H9 (cell line): Measurements from ENCODE around the gene HS6ST3. TPM values are rescaled to one million over a fixed set of nuclear protein-coding genes. Genes with fewer than 3 reads are reported as not detected.

Experiments used
- DNase-seq: peaks from one replicate; pipeline ENCODE4 v3.0.0-alpha.2; 2017
- H2AFZ ChIP-seq: one replicate; pipeline ENCODE4 v1.6.1; 2013; ENCODE audit warnings: mild to moderate bottlenecking, low read length, control low read depth, moderate library complexity
- H2AK5ac ChIP-seq: 2 replicates; pipeline ENCODE4 v1.6.1; 2013; ENCODE audit warnings: low read length, control low read depth, mixed read lengths; ENCODE audit not compliant: insufficient read length
- H2BK120ac ChIP-seq: one replicate; pipeline ENCODE4 v1.6.1; 2013; ENCODE audit warnings: low read depth, mild to moderate bottlenecking, low read length, control low read depth, inconsistent platforms; ENCODE audit not compliant: poor library complexity, severe bottlenecking
- H2BK12ac ChIP-seq: 2 replicates; pipeline ENCODE4 v1.6.1; 2013; ENCODE audit warnings: low read length, control low read depth, mixed read lengths, low read depth; ENCODE audit not compliant: insufficient read length
- H2BK15ac ChIP-seq: 2 replicates; pipeline ENCODE4 v1.6.1; 2013; ENCODE audit warnings: low read depth, low read length, control low read depth
- H2BK20ac ChIP-seq: one replicate; pipeline ENCODE4 v1.6.1; 2013; ENCODE audit warnings: low read depth, mild to moderate bottlenecking, low read length, control low read depth, inconsistent platforms; ENCODE audit not compliant: poor library complexity, severe bottlenecking
- H2BK5ac ChIP-seq: 2 replicates; pipeline ENCODE4 v1.6.1; 2013; ENCODE audit warnings: low read length, control low read depth, mixed read lengths; ENCODE audit not compliant: insufficient read length
- H3K14ac ChIP-seq: 2 replicates; pipeline ENCODE4 v1.6.1; 2013; ENCODE audit warnings: low read length, control low read depth; ENCODE audit not compliant: insufficient read depth
- H3K18ac ChIP-seq: 2 replicates; pipeline ENCODE4 v1.6.1; 2013; ENCODE audit warnings: low read depth, mild to moderate bottlenecking, mixed read lengths, low read length, control low read depth; ENCODE audit not compliant: insufficient read length
- H3K23ac ChIP-seq: 2 replicates; pipeline ENCODE4 v1.6.1; 2013; ENCODE audit warnings: low read length, control low read depth, mixed read lengths, low read depth; ENCODE audit not compliant: insufficient read length
- H3K23me2 ChIP-seq: 2 replicates; pipeline ENCODE4 v1.6.1; 2013; ENCODE audit warnings: low read depth, mild to moderate bottlenecking, mixed read lengths, low read length, control low read depth; ENCODE audit not compliant: insufficient read length, poor library complexity, severe bottlenecking
- H3K27ac ChIP-seq: 2 replicates; pipeline ENCODE4 v1.5.1; 2013; ENCODE audit warnings: low read length, control low read depth, mixed read lengths, low read depth; ENCODE audit not compliant: insufficient read length
- H3K27me3 ChIP-seq: 2 replicates; pipeline ENCODE4 v1.6.1; 2013; ENCODE audit warnings: low read length, control low read depth, inconsistent platforms; ENCODE audit not compliant: insufficient read depth
- H3K4ac ChIP-seq: 2 replicates; pipeline ENCODE4 v1.6.1; 2013; ENCODE audit warnings: low read depth, mild to moderate bottlenecking, control low read depth, inconsistent platforms, low read length, moderate library complexity
- H3K4me1 ChIP-seq: 2 replicates; pipeline ENCODE4 v1.6.1; 2013; ENCODE audit warnings: low read length, control low read depth, inconsistent platforms; ENCODE audit not compliant: insufficient read depth
- H3K4me2 ChIP-seq: 2 replicates; pipeline ENCODE4 v1.6.1; 2013; ENCODE audit warnings: low read length, control low read depth, mixed read lengths; ENCODE audit not compliant: insufficient read length, insufficient read depth
- H3K56ac ChIP-seq: 2 replicates; pipeline ENCODE4 v1.6.1; 2013; ENCODE audit warnings: low read depth, mild to moderate bottlenecking, mixed read lengths, low read length, control low read depth; ENCODE audit not compliant: insufficient read length
- H3K79me1 ChIP-seq: 2 replicates; pipeline ENCODE4 v1.6.1; 2013; ENCODE audit warnings: low read depth, mild to moderate bottlenecking, moderate library complexity, low read length, control low read depth, inconsistent platforms; ENCODE audit not compliant: insufficient read depth, poor library complexity, severe bottlenecking
- H3K79me2 ChIP-seq: 2 replicates; pipeline ENCODE4 v1.6.1; 2013; ENCODE audit warnings: low read length, control low read depth, inconsistent platforms; ENCODE audit not compliant: insufficient read depth
- H3K9ac ChIP-seq: 2 replicates; pipeline ENCODE4 v1.6.1; 2013; ENCODE audit warnings: low read length, control low read depth, mixed read lengths; ENCODE audit not compliant: insufficient read length; ENCODE audit errors: extremely low read depth
- H3K9me3 ChIP-seq: one replicate; pipeline ENCODE4 v1.6.1; 2013; ENCODE audit warnings: low read depth, low read length, inconsistent platforms; ENCODE audit not compliant: control insufficient read depth
- H3T11ph ChIP-seq: one replicate; pipeline ENCODE4 v1.6.1; 2013; ENCODE audit warnings: mild to moderate bottlenecking, low read length, control low read depth, inconsistent platforms
- H4K20me1 ChIP-seq: one replicate; pipeline ENCODE4 v1.6.1; 2013; ENCODE audit not compliant: control insufficient read depth, insufficient read length, insufficient read depth
- H4K5ac ChIP-seq: 2 replicates; pipeline ENCODE4 v1.6.1; 2013; ENCODE audit warnings: low read depth, mild to moderate bottlenecking, mixed read lengths, low read length, control low read depth; ENCODE audit not compliant: insufficient read length
- H4K8ac ChIP-seq: replicated peaks from 2 replicates; pipeline ENCODE4 v1.6.1; 2013; ENCODE audit warnings: low read length, control low read depth, mixed read lengths, low read depth; ENCODE audit not compliant: insufficient read length
- H4K91ac ChIP-seq: 2 replicates; pipeline ENCODE4 v1.6.1; 2013; ENCODE audit warnings: low read depth, mild to moderate bottlenecking, moderate library complexity, mixed read lengths, low read length, control low read depth; ENCODE audit not compliant: insufficient read length
- H3K27ac Mint-ChIP-seq, 3 experiments: 2 replicates in 2 of 3; 3 replicates in 1 of 3; pipeline ENCODE4 v1.8.0; 2020 to 2021; ENCODE audit warnings: mixed read lengths in 3 of 3, mild to moderate bottlenecking in 1 of 3, moderate library complexity in 1 of 3
- H3K27me3 Mint-ChIP-seq: 2 replicates; pipeline ENCODE4 v1.8.0; 2021; ENCODE audit warnings: low read depth, mild to moderate bottlenecking, moderate library complexity, mixed read lengths
- H3K36me3 Mint-ChIP-seq, 3 experiments: 2 replicates in 2 of 3; 3 replicates in 1 of 3; pipeline ENCODE4 v1.8.0; 2020 to 2021; ENCODE audit warnings: low read depth in 3 of 3, mixed read lengths in 3 of 3; ENCODE audit not compliant: insufficient read depth in 1 of 3
- H3K4me1 Mint-ChIP-seq, 2 experiments: 2 replicates each; pipeline ENCODE4 v1.8.0; 2020; ENCODE audit warnings: mixed read lengths in 2 of 2
- H3K4me3 Mint-ChIP-seq, 2 experiments: 2 replicates in 1 of 2; 3 replicates in 1 of 2; pipeline ENCODE4 v1.8.0; 2020 to 2021; ENCODE audit warnings: mild to moderate bottlenecking in 2 of 2, mixed read lengths in 2 of 2, moderate library complexity in 1 of 2
- H3K9me3 Mint-ChIP-seq, 2 experiments: 2 replicates in 1 of 2; 3 replicates in 1 of 2; pipeline ENCODE4 v1.8.0; 2020; ENCODE audit warnings: mild to moderate bottlenecking in 2 of 2, mixed read lengths in 2 of 2, moderate library complexity in 1 of 2
- CTCF ChIP-seq: fragments of 200-600 bp; sonication (generic); conservative IDR thresholded peaks from 3 replicates; pipeline ENCODE4 v1.8.0; 2021; ENCODE audit warnings: antibody characterized with exemption, mild to moderate bottlenecking
- WGBS: extraction: QIAGEN DNeasy Blood & Tissue Kit; methylation state at CpG from one replicate; pipeline ENCODE4 v1.1.7; 2013; ENCODE audit warnings: missing lambda C conversion rate, low lambda C conversion rate, mixed read lengths; ENCODE audit not compliant: insufficient read length; ENCODE audit errors: extremely low coverage; 5-methylcytosine and 5-hydroxymethylcytosine counted together
- total RNA-seq: library from RNA; stranded (reverse); gene quantifications from 2 replicates; pipeline ENCODE4 v1.2.1, GENCODE V29; 2021

The HS6ST3 gene
- total RNA-seq, 1 experiment from 2014 or later = 0.44 TPM

GRCh38 chr13:96803456-96804100 lies 713.7 kb downstream of the HS6ST3 start:
- no peak overlapping the region for H4K5ac ChIP-seq
- no peak overlapping the region for H3K4ac ChIP-seq
- Mint-ChIP-seq H3K27me3 (no peaks in the 10 kb centered on the region; the same call in 1 of the 2 replicates), H3K36me3 (no peaks in the 10 kb centered on the region; a peak in 1 of 7 replicates), H3K9me3 (peaks cover 0 to 3% of the 10 kb centered on the region in 2 experiments; a peak in 2 of 5 replicates), H3K4me3 (no peak overlapping the region), H3K4me1 (peaks cover 0 to 3% of the 10 kb centered on the region in 2 experiments; a peak in 3 of 4 replicates), H3K27ac (no peak overlapping the region)
- H2BK20ac ChIP-seq = no peak overlapping the region
- H3K4me1 ChIP-seq = no peaks in the 10 kb centered on the region
- no peak overlapping the region for H2AFZ ChIP-seq
- no peak overlapping the region for H3K9ac ChIP-seq
- H2BK120ac ChIP-seq = no peak overlapping the region
- H3K18ac ChIP-seq = no peak overlapping the region
- no peaks in the 10 kb centered on the region for H3K23me2 ChIP-seq
- no peak overlapping the region for H3K56ac ChIP-seq
- H2BK12ac ChIP-seq = no peak overlapping the region
- H2BK15ac ChIP-seq = no peak overlapping the region
- TF ChIP-seq CTCF = no peak
- H3K79me1 ChIP-seq = no peaks in the 10 kb centered on the region
- no peak overlapping the region for H4K8ac ChIP-seq
- no peak overlapping the region for H4K91ac ChIP-seq
- no peak overlapping the region for H2AK5ac ChIP-seq
- H3T11ph ChIP-seq = no peak overlapping the region
- H3K27ac ChIP-seq = no peak overlapping the region
- no peak overlapping the region for H3K23ac ChIP-seq
- no peak overlapping the region for H2BK5ac ChIP-seq
- no peaks in the 10 kb centered on the region for H3K27me3 ChIP-seq
- WGBS = no CpG with 5 or more reads among the region's 3 CpGs
- no peak overlapping the region for H3K14ac ChIP-seq
- H3K9me3 ChIP-seq = no peaks in the 10 kb centered on the region
- no peak overlapping the region for H3K4me2 ChIP-seq
- no peaks in the 10 kb centered on the region for H3K79me2 ChIP-seq
- DNase-seq = no peak
- no peaks in the 10 kb centered on the region for H4K20me1 ChIP-seq
